Pancreas (tissue), 10 donors: ENCODE measurements around the gene ZSWIM5. TPM values are rescaled to one million over a fixed set of nuclear protein-coding genes. Genes with fewer than 3 reads are reported as not detected.
A peak's percentile ranks its signal among the peaks of the same experiment; 100 is the strongest.
"Not testable (repeated sequence)": the region's sequence is repeated elsewhere in the genome, so short reads cannot be mapped to it uniquely, and the experiment has no call there.

ENCODE experiments used
- ATAC-seq, 4 donors: fragments of 200-7000 bp; cut with Tn5 transposase; one replicate each; pipeline versions ENCODE4 v1.8.0 to v1.9.1; 2020; ENCODE audit warnings: mild to moderate bottlenecking in 4 of 4, moderate library complexity in 4 of 4
- DNase-seq, 6 donors: peaks; one replicate each; pipeline ENCODE4 v3.0.0-alpha.2; 2020
- FAIRE-seq: peaks from 2 replicates; lab custom pipeline; 2012; peaks lifted over from hg19 to GRCh38; lab: Jason Lieb, UNC
- H3K27ac ChIP-seq, 4 donors: fragments of 200-600 bp; sonication (generic); 1 replicate in 3 of 4; 2 replicates in 1 of 4; pipeline versions ENCODE4 v1.5.0 to v1.8.0; 2020
- H3K27me3 ChIP-seq, 4 donors: fragments of 200-600 bp; one replicate each; pipeline ENCODE4 v1.8.0; 2021
- H3K36me3 ChIP-seq, 3 donors: fragments of 200-600 bp; sonication (generic) in 1 of 3; one replicate each; pipeline versions ENCODE4 v1.5.0 to v1.8.0; 2020 to 2021
- H3K4me1 ChIP-seq, 3 donors: fragments of 200-600 bp; one replicate each; pipeline ENCODE4 v1.8.0; 2021
- H3K4me3 ChIP-seq, 4 donors: fragments of 200-600 bp; sonication (generic) in 2 of 4; one replicate each; pipeline versions ENCODE4 v1.5.0 to v1.8.0; 2020 to 2021
- H3K9me3 ChIP-seq, 4 donors: fragments of 200-600 bp; one replicate each; pipeline ENCODE4 v1.8.0; 2021
- CTCF ChIP-seq, 4 donors: fragments of 200-600 bp; sonication (generic) in 3 of 4; IDR thresholded peaks; one replicate each; pipeline versions ENCODE4 v1.5.0 to v1.8.0; 2021; ENCODE audit warnings: antibody characterized with exemption in 4 of 4
- WGBS, 2 donors: extraction: QIAGEN DNeasy Blood & Tissue Kit; methylation state at CpG; one replicate each; pipeline ENCODE4 v1.1.7; 2013; 5-methylcytosine and 5-hydroxymethylcytosine counted together
- intact Hi-C, 3 donors: fragments of 100-400 bp; cut with DNase I; formaldehyde crosslinking; loops; one replicate each; pipeline versions ENCODE4 v1.11.1 to v1.14.2; 2022
- polyA plus RNA-seq, 2 donors: library from polyadenylated mRNA; stranded (reverse); fragments of 200-250 nt; gene quantifications; one replicate each; pipeline ENCODE4 v1.2.3, GENCODE V29; 2013
- total RNA-seq, 6 donors: library from RNA; stranded (reverse); fragmentation: NEBNext Ultra II Directional in 4 of 6; extraction: Animal tissue kit (Norgen Biotek cat#: 25700) in 4 of 6; gene quantifications; one replicate each; pipeline versions ENCODE4 v1.2.1 to v1.2.4, GENCODE V29; 2021 to 2023
- donor health status: healthy with polysubstance abuse.
- donor health status: DM: no; HTN: no; CAD: no; lungs with moderate emphysema.
- donor health status: DM: no; HTN: no; CAD: no.
- donor health status: control.
- donor health status: control.
- donor health status: Bipolar disorder and iron deficiency.
- donor health status: DM: yes; HTN: yes; CAD: no.
- donor health status: DM: no; HTN: no; CAD: no.
- donor health status: DM: no; HTN: no; CAD: no.
- donor health status: DM: yes; HTN: yes; CAD: no.

ZSWIM5 gene
- total and polyA plus RNA-seq, 8 donors = 0.76 to 2.7 (median 2.4) TPM

- H3K4me3 ChIP-seq = no peak overlapping the region
- intact Hi-C loops = no loop called here
- WGBS, 2 donors = 50 to 55% methylated on average over 7 of the region's 7 CpGs
- H3K9me3 ChIP-seq = no peaks in the 10 kb centered on the region
- H3K27ac ChIP-seq = no peak overlapping the region
- no peaks in the 10 kb centered on the region for H3K36me3 ChIP-seq
- DNase-seq (no peak), ATAC-seq (no peak), FAIRE-seq (no peak)
- no peaks in the 10 kb centered on the region for H3K4me1 ChIP-seq
- H3K27me3 ChIP-seq = no peaks in the 10 kb centered on the region
- no peak for TF ChIP-seq CTCF (IDR thresholded peaks at IDR 0.05)
These were observed 212.0 kb downstream of the ZSWIM5 start for GRCh38 chr1:44994309-44994898.

- 87 to 90% methylated on average over 24 of the region's 24 CpGs for WGBS, 2 donors
- no peak for TF ChIP-seq CTCF (IDR thresholded peaks at IDR 0.05)
- no peak for FAIRE-seq
- no peaks in the 10 kb centered on the region for H3K9me3 ChIP-seq
- H3K4me3 ChIP-seq = no peak overlapping the region
- intact Hi-C loops = no loop called here
- no peaks in the 10 kb centered on the region for H3K36me3 ChIP-seq
- peaks cover 0 to 6% (median 4%) of the 10 kb centered on the region in 3 donors for H3K4me1 ChIP-seq
- no peaks in the 10 kb centered on the region for H3K27me3 ChIP-seq
- H3K27ac ChIP-seq = no peak overlapping the region
- no peak for DNase-seq
- no peak for ATAC-seq
These were observed 217.8 kb downstream of the ZSWIM5 start for GRCh38 chr1:44988531-44989156.

- H3K36me3 ChIP-seq = no peaks in the 10 kb centered on the region
- 2 to 3% methylated on average over 19 of the region's 19 CpGs for WGBS, 2 donors
- peak; percentile 3 to 33 (median 6) for ATAC-seq
These were observed 220.6 kb downstream of the ZSWIM5 start for GRCh38 chr1:44985747-44986359.

GRCh38 chr1:44977372-44977771 lies 229.0 kb downstream of the ZSWIM5 start:
- H3K27ac ChIP-seq, intact Hi-C loops, FAIRE-seq, ATAC-seq, H3K4me1 ChIP-seq, H3K9me3 ChIP-seq, H3K4me3 ChIP-seq, H3K27me3 ChIP-seq, DNase-seq: not testable (repeated sequence)
- peaks cover 3 to 22% (median 5%) of the 10 kb centered on the region in 3 donors for H3K36me3 ChIP-seq
- 97% methylated on average over 4 of the region's 4 CpGs for WGBS, 2 donors

More at GRCh38 chr1:44985747-44986359, 220.6 kb downstream of the ZSWIM5 start:
- no peak for TF ChIP-seq CTCF (IDR thresholded peaks at IDR 0.05)
- FAIRE-seq = no peak
- no peak for DNase-seq
- H3K4me3 ChIP-seq = peak overlapping the region; percentile 47 to 84 (median 61)
- H3K4me1 ChIP-seq = peaks cover 0 to 6% (median 4%) of the 10 kb centered on the region in 3 donors
- intact Hi-C loops = no loop called here
- peak overlapping the region in 3 of 4 donors; percentile 30 to 52 (median 48) for H3K27ac ChIP-seq
- H3K9me3 ChIP-seq = no peaks in the 10 kb centered on the region
- no peaks in the 10 kb centered on the region for H3K27me3 ChIP-seq

- DNase-seq (no peak), FAIRE-seq (no peak), ATAC-seq (no peak)
- no peak for TF ChIP-seq CTCF (IDR thresholded peaks at IDR 0.05)
- 95 to 99% methylated on average over 2 of the region's 2 CpGs for WGBS, 2 donors
- Histone ChIP-seq H3K27me3 (no peaks in the 10 kb centered on the region), H3K4me3 (no peak overlapping the region), H3K36me3 (peaks cover 3 to 22% (median 5%) of the 10 kb centered on the region in 3 donors), H3K27ac (no peak overlapping the region), H3K9me3 (no peaks in the 10 kb centered on the region), H3K4me1 (no peaks in the 10 kb centered on the region)
- intact Hi-C loops = no loop called here
These were observed 230.2 kb downstream of the ZSWIM5 start for GRCh38 chr1:44976252-44976651.
